Measurements from ENCODE around the gene DNM1L. TPM values are rescaled to one million over a fixed set of nuclear protein-coding genes. Genes with fewer than 3 reads are reported as not detected.
A peak's percentile ranks its signal among the peaks of the same experiment; 100 is the strongest.

Gene DNM1L
- total and polyA plus RNA-seq, 9 of the 15 experiments (the other 6 are each of a cell fraction or from before 2014, with no cell fraction given), result 24.1 to 82.8 (median 61.5) TPM

- TF ChIP-seq TAF1 (IDR thresholded peaks at IDR 0.05; ENCODE audit: control insufficient read depth, extremely low read depth, insufficient read depth, low read length, severe bottlenecking), result peak; percentile 94
- TF ChIP-seq ZNF318 (IDR thresholded peaks at IDR 0.05; ENCODE audit: borderline replicate concordance in 1 of 2, low read depth in 1 of 2), result no peak
- TF ChIP-seq STAG1 (CRISPR knock-in tag; IDR thresholded peaks at IDR 0.05; ENCODE audit: borderline replicate concordance), result peak; percentile 85; the same call in 1 of the 2 replicates
- TF ChIP-seq SLC30A9 (CRISPR knock-in tag; IDR thresholded peaks at IDR 0.05), result no peak
- TF ChIP-seq ZNF551 (CRISPR knock-in tag; IDR thresholded peaks at IDR 0.05), result no peak
- no peak for TF ChIP-seq ZNF184 (CRISPR knock-in tag; IDR thresholded peaks at IDR 0.05)
- peak; percentile 32; the same call in 1 of the 2 replicates for TF ChIP-seq CEBPB (tag; IDR thresholded peaks at IDR 0.05)
- TF ChIP-seq HIVEP1 (CRISPR knock-in tag; IDR thresholded peaks at IDR 0.05), result no peak
- TF ChIP-seq MAZ (CRISPR knock-in tag; conservative IDR thresholded peaks at IDR 0.05 in 1 of 2, IDR thresholded peaks at IDR 0.05 in 1 of 2), result peak in 1 of 2 experiments; percentile 42; a peak in 1 of 4 replicates
- no peak for TF ChIP-seq ATF4 (CRISPR knock-in tag; IDR thresholded peaks at IDR 0.05)
- TF ChIP-seq MECOM (CRISPR knock-in tag; IDR thresholded peaks at IDR 0.05), result no peak
- TF ChIP-seq SNIP1 (IDR thresholded peaks at IDR 0.05; ENCODE audit: low read depth), result no peak
- TF ChIP-seq NCOR1 (IDR thresholded peaks at IDR 0.05), result no peak
- TF ChIP-seq ZNF830 (CRISPR knock-in tag; IDR thresholded peaks at IDR 0.05), result peak; percentile 52; the same call in 1 of the 2 replicates
- no peak for TF ChIP-seq ETV1 (tag; conservative IDR thresholded peaks at IDR 0.05; ENCODE audit: low read depth)
- TF ChIP-seq TFAM (CRISPR knock-in tag; conservative IDR thresholded peaks at IDR 0.05), result no peak
- no peak for TF ChIP-seq HDAC2 (IDR thresholded peaks at IDR 0.05)
- no peak for TF ChIP-seq RUNX1 (IDR thresholded peaks at IDR 0.05; ENCODE audit: low read depth)
- TF ChIP-seq MTA2 (IDR thresholded peaks at IDR 0.05; ENCODE audit: low read depth), result no peak
- no peak for TF ChIP-seq NCOA4 (IDR thresholded peaks at IDR 0.05; ENCODE audit: partially characterized antibody)
- TF ChIP-seq NFXL1 (CRISPR knock-in tag; IDR thresholded peaks at IDR 0.05), result no peak
These were observed 76.8 kb downstream of the DNM1L start, which contains the start of gene YARS2 (continued) for GRCh38 chr12:32755654-32756475.
